Colonic mucosa (tissue), 4 donors: ENCODE measurements around the gene TNS2. TPM values are rescaled to one million over a fixed set of nuclear protein-coding genes. Genes with fewer than 3 reads are reported as not detected.
"Not testable (repeated sequence)": the region's sequence is repeated elsewhere in the genome, so short reads cannot be mapped to it uniquely, and the experiment has no call there.

Source experiments
- DNase-seq: peaks from one replicate; pipeline ENCODE4 v3.0.0-alpha.2; 2020
- H3K27ac ChIP-seq: fragments of 200-600 bp; one replicate; pipeline ENCODE4 v1.8.0; 2021
- H3K27me3 ChIP-seq: fragments of 200-600 bp; one replicate; pipeline ENCODE4 v1.8.0; 2021
- H3K36me3 ChIP-seq: fragments of 200-600 bp; one replicate; pipeline ENCODE4 v1.8.0; 2021
- H3K4me1 ChIP-seq: fragments of 200-600 bp; one replicate; pipeline ENCODE4 v1.8.0; 2021; ENCODE audit warnings: mild to moderate bottlenecking
- H3K4me3 ChIP-seq: fragments of 200-600 bp; one replicate; pipeline ENCODE4 v1.8.0; 2021
- H3K9ac ChIP-seq, 2 donors: one replicate each; pipeline ENCODE4 v1.7.0; 2013; ENCODE audit warnings: control low read depth in 2 of 2, low read depth in 2 of 2, low read length in 2 of 2
- H3K9me3 ChIP-seq: fragments of 200-600 bp; one replicate; pipeline ENCODE4 v1.8.0; 2021
- CTCF ChIP-seq: fragments of 200-600 bp; IDR thresholded peaks from one replicate; pipeline ENCODE4 v1.8.0; 2022; ENCODE audit warnings: antibody characterized with exemption, mild to moderate bottlenecking
- intact Hi-C: fragments of 100-400 bp; cut with DNase I; formaldehyde crosslinking; loops from one replicate; pipeline ENCODE4 v1.14.1; 2022
- total RNA-seq, 2 donors: library from RNA; stranded (reverse); fragmentation: NEBNext Ultra II Directional in 1 of 2; extraction: Animal tissue kit (Norgen Biotek cat#: 25700) in 1 of 2; gene quantifications; one replicate each; pipeline ENCODE4 v1.2.1, GENCODE V29; 2021
- donor health status: healthy.
- donor health status: DM: no; HTN: no; CAD: no.
- donor health status: DM: no; HTN: no; CAD: no.

The TNS2 gene
- total RNA-seq, 2 donors from 2014 or later = 26.0 to 27.1 TPM

GRCh38 chr12:53006810-53007309 is 43.0 kb upstream of the TNS2 start:
- no peaks in the 10 kb centered on the region for H3K36me3 ChIP-seq
- peak; percentile 85 for DNase-seq
- no peak for TF ChIP-seq CTCF
- H3K9ac ChIP-seq = peak overlapping the region; percentile 99
- intact Hi-C loops = no loop called here
- H3K9me3 ChIP-seq = no peaks in the 10 kb centered on the region
- H3K27me3 ChIP-seq = no peaks in the 10 kb centered on the region
- H3K27ac ChIP-seq = peak overlapping the region; percentile 96
- peak overlapping the region; percentile 94 for H3K4me3 ChIP-seq
- peaks cover 15% of the 10 kb centered on the region for H3K4me1 ChIP-seq

- Histone ChIP-seq H3K9me3 (no peaks in the 10 kb centered on the region), H3K27me3 (no peaks in the 10 kb centered on the region), H3K4me1 (peaks cover 15% of the 10 kb centered on the region), H3K27ac (peak overlapping the region; percentile 96), H3K9ac (peak overlapping the region; percentile 99), H3K36me3 (no peaks in the 10 kb centered on the region), H3K4me3 (peak overlapping the region; percentile 94)
- DNase-seq = no peak
- no peak for TF ChIP-seq CTCF
- intact Hi-C loops = no loop called here
Measured at GRCh38 chr12:53007343-53007742, 42.5 kb upstream of the TNS2 start.

GRCh38 chr12:53008760-53009159 is 41.1 kb upstream of the TNS2 start:
- H3K9me3 ChIP-seq, H3K9ac ChIP-seq, H3K4me3 ChIP-seq, DNase-seq, H3K27me3 ChIP-seq, H3K27ac ChIP-seq, H3K36me3 ChIP-seq, intact Hi-C loops: not testable (repeated sequence)
- H3K4me1 ChIP-seq = peaks cover 15% of the 10 kb centered on the region

- no peak overlapping the region for H3K27ac ChIP-seq
Measured at GRCh38 chr12:53010955-53011354, 38.9 kb upstream of the TNS2 start.

GRCh38 chr12:53011889-53012288 is 38.0 kb upstream of the TNS2 start:
- H3K4me1 ChIP-seq = peaks cover 15% of the 10 kb centered on the region

More at GRCh38 chr12:53010955-53011354, 38.9 kb upstream of the TNS2 start:
- no peaks in the 10 kb centered on the region for H3K36me3 ChIP-seq
- intact Hi-C loops = no loop called here
- no peak for TF ChIP-seq CTCF
- no peak overlapping the region for H3K4me3 ChIP-seq
- no peaks in the 10 kb centered on the region for H3K27me3 ChIP-seq
- H3K4me1 ChIP-seq = peaks cover 15% of the 10 kb centered on the region
- H3K9ac ChIP-seq = no peak overlapping the region
- H3K9me3 ChIP-seq = no peaks in the 10 kb centered on the region
- DNase-seq = no peak

More at GRCh38 chr12:53011889-53012288, 38.0 kb upstream of the TNS2 start:
- H3K27me3 ChIP-seq = no peaks in the 10 kb centered on the region
- H3K4me3 ChIP-seq = no peak overlapping the region
- no peak overlapping the region for H3K27ac ChIP-seq
- no peaks in the 10 kb centered on the region for H3K9me3 ChIP-seq
- no peaks in the 10 kb centered on the region for H3K36me3 ChIP-seq
- TF ChIP-seq CTCF = no peak
- intact Hi-C loops = no loop called here
- H3K9ac ChIP-seq = no peak overlapping the region
- DNase-seq = no peak
